Prostate gland (tissue), 2 donors: Measurements from ENCODE around the gene TCF12. TPM values are rescaled to one million over a fixed set of nuclear protein-coding genes. Genes with fewer than 3 reads are reported as not detected.

Experiments
- DNase-seq: peaks from one replicate; pipeline ENCODE4 v3.0.0-alpha.2; 2019; ENCODE audit warnings: low spot score
- H3K27ac ChIP-seq, 2 donors: fragments of 200-600 bp; sonication (generic); 2 replicates each; pipeline ENCODE4 v1.5.1; 2017 to 2019
- H3K27me3 ChIP-seq: fragments of 200-600 bp; sonication (generic); replicated peaks from 2 replicates; pipeline ENCODE4 v1.5.1; 2019; ENCODE audit not compliant: insufficient read depth
- H3K36me3 ChIP-seq, 2 donors: fragments of 200-600 bp; sonication (generic); 1 replicate in 1 of 2; 2 replicates in 1 of 2; pipeline versions ENCODE4 v1.5.1 to v1.8.1; 2017 to 2019
- H3K4me1 ChIP-seq: fragments of 200-600 bp; sonication (generic); replicated peaks from 2 replicates; pipeline ENCODE4 v1.5.1; 2019
- H3K4me3 ChIP-seq, 2 donors: fragments of 200-600 bp; sonication (generic); 2 replicates each; pipeline ENCODE4 v1.5.1; 2017 to 2019
- H3K9me3 ChIP-seq: fragments of 200-600 bp; sonication (generic); 2 replicates; pipeline ENCODE4 v1.5.1; 2017
- CTCF ChIP-seq, 4 experiments: fragments of 200-600 bp in 2 of 4; fragments of 450-650 bp in 2 of 4; sonication (generic) in 2 of 4; IDR thresholded peaks; 1 replicate in 3 of 4; 2 replicates in 1 of 4; pipeline ENCODE4 v1.5.1; 2016 to 2019; ENCODE audit warnings: antibody characterized with exemption in 4 of 4, mild to moderate bottlenecking in 2 of 4, moderate library complexity in 2 of 4
- POLR2A ChIP-seq: fragments of 450-650 bp; IDR thresholded peaks from one replicate; pipeline ENCODE4 v1.6.1; 2016; ENCODE audit warnings: antibody characterized with exemption, mild to moderate bottlenecking
- POLR2AphosphoS5 ChIP-seq: sonication (generic); formaldehyde crosslinking; IDR thresholded peaks from one replicate; pipeline ENCODE4 v1.6.1; 2017; ENCODE audit warnings: antibody characterized with exemption
- WGBS: methylation state at CpG from one replicate; pipeline ENCODE4 v1.1.5; 2018; 5-methylcytosine and 5-hydroxymethylcytosine counted together
- intact Hi-C: fragments of 100-400 bp; cut with DNase I; formaldehyde crosslinking; loops from one replicate; pipeline ENCODE4 v1.14.2; 2022
- total RNA-seq, 2 donors: library from RNA; depleted of rRNA; stranded (reverse); fragments of >200 nt; gene quantifications; one replicate each; pipeline ENCODE4 v1.1.0, GENCODE V29; 2016

Gene TCF12
- total RNA-seq, 2 donors from 2014 or later = 95.4 to 123 TPM

DNA sequence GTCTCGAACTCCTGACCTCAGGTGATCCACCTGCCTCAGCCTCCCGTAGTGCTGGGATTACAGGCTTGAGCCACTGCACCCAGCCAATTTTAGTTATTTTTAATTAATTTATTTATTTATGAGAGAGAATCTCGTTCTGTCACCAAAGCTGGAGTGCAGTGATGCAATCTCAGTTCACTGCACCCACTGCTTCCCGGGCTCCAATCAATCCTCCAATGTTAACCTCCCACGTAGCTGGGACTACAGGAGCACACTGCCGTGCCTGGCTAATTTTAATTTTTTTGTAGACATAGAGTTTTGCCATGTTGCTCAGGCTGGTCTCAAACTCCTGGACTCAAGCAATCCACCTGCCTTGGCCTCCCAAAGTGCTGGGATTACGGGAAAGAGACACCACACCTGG, 137.9 kb downstream of the TCF12 start:
- no peaks in the 10 kb centered on the region for H3K9me3 ChIP-seq
- 92% methylated on average over 7 of the region's 7 CpGs for WGBS

DNA sequence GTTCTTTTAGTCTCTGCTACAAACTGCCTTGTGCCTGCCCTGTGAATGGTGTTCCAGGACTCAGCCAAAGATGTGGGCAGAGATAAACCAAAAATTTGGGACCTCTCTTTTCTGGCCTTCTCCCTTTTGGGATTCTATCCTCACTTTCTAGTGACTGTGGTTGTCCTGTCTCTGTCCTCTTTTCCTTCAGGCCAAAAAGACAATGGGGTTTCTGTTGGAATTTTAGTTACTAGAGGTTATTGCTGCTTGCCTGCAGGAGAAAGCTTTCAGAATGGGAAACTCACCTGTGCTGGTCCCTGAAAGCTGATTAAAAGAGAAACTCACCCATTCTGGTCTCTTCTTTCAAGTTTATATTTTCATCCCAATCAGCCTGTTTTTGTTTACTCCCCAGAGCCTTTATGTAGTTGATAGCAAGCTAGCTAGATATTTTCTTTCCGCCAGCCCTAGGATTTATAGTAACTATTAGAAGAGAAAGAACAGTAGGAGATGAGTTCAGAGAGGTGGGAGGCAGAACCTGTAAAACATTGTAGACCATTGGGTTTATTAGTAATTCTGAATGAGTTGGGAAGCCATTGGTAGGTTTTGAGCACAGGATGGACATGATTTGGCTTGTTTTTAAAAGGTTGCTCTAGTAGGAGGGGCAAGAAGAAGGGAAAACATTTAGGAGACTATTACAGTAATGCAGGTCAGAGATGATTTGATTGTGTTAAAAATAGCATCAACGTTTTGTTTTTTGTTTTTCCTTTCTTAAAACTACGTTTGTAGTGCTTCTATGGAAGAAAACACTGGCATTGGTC, 138.9 kb downstream of the TCF12 start:
- intact Hi-C loops = no loop called here
- DNase-seq = no peak
- H3K4me1 ChIP-seq = peaks cover 2% of the 10 kb centered on the region
- H3K27ac ChIP-seq = no peak overlapping the region
- H3K36me3 ChIP-seq = no peaks in the 10 kb centered on the region
- H3K9me3 ChIP-seq = no peaks in the 10 kb centered on the region
- 59% methylated on average over 3 of the region's 3 CpGs for WGBS
- H3K27me3 ChIP-seq = no peaks in the 10 kb centered on the region
- TF ChIP-seq POLR2AphosphoS5 (no peak), CTCF (IDR thresholded peaks at IDR 0.05) (no peak), POLR2A (no peak)
- no peak overlapping the region for H3K4me3 ChIP-seq

More for the DNA sequence above, 137.9 kb downstream of the TCF12 start:
- DNase-seq = no peak
- Histone ChIP-seq H3K27ac (no peak overlapping the region), H3K27me3 (no peaks in the 10 kb centered on the region), H3K4me3 (no peak overlapping the region), H3K36me3 (no peaks in the 10 kb centered on the region), H3K4me1 (peaks cover 2% of the 10 kb centered on the region)
- TF ChIP-seq POLR2A (no peak), CTCF (IDR thresholded peaks at IDR 0.05) (no peak), POLR2AphosphoS5 (no peak)
- intact Hi-C loops = no loop called here

DNA sequence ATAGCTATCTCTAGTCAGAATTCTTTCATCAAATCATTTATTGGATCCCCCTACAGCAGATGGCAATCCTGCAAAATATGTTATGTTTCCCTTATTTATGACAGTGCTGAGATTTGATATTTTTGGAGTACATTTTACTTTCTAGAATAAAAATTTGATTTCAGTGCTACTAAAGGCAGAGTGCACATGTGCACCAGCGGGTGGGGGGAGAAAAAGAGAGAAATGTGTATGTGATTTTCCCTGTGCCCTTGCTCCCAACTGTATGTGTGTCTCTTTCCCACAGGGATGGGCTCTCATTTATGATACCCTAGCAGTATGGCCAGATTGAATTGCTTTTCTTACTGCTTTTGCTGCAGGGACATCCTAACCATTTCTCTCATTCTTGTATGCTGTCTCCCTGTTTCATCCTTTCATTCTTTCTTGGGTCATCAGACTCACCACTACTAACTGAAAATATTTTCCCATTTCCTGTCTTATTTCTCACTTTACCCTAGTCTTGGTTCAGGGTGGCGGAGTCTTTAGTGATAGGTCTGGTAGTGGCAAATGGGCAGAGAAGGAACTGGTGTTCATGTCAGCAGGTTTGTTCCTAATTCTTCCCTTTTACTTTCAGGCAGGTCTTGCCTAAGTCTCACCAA, 140.7 kb downstream of the TCF12 start:
- no peak for TF ChIP-seq CTCF (IDR thresholded peaks at IDR 0.05)
- no peak for TF ChIP-seq POLR2A
- TF ChIP-seq POLR2AphosphoS5 = no peak
- Histone ChIP-seq H3K27ac (no peak overlapping the region), H3K9me3 (no peaks in the 10 kb centered on the region), H3K4me3 (no peak overlapping the region), H3K27me3 (no peaks in the 10 kb centered on the region), H3K4me1 (peaks cover 2% of the 10 kb centered on the region), H3K36me3 (no peaks in the 10 kb centered on the region)
- intact Hi-C loops = no loop called here
- DNase-seq = no peak
- WGBS = 93% methylated on average over 2 of the region's 2 CpGs

GRCh38 chr15:57060799-57061198, 142.4 kb downstream of the TCF12 start:
- intact Hi-C loops = no loop called here
- 44% methylated on average over 2 of the region's 2 CpGs for WGBS
- Histone ChIP-seq H3K4me3 (no peak overlapping the region), H3K36me3 (no peaks in the 10 kb centered on the region), H3K27me3 (no peaks in the 10 kb centered on the region), H3K9me3 (no peaks in the 10 kb centered on the region), H3K27ac (no peak overlapping the region), H3K4me1 (no peaks in the 10 kb centered on the region)
- TF ChIP-seq POLR2AphosphoS5 = no peak
- TF ChIP-seq CTCF (IDR thresholded peaks at IDR 0.05) = no peak
- TF ChIP-seq POLR2A = no peak
- no peak for DNase-seq

GRCh38 chr15:57061281-57061680, 142.8 kb downstream of the TCF12 start:
- DNase-seq = no peak
- no peak for TF ChIP-seq POLR2A
- no peaks in the 10 kb centered on the region for H3K4me1 ChIP-seq
- H3K36me3 ChIP-seq = no peaks in the 10 kb centered on the region
- H3K9me3 ChIP-seq = no peaks in the 10 kb centered on the region
- H3K4me3 ChIP-seq = no peak overlapping the region
- 98% methylated on average over 2 of the region's 2 CpGs for WGBS
- intact Hi-C loops = no loop called here
- no peaks in the 10 kb centered on the region for H3K27me3 ChIP-seq
- H3K27ac ChIP-seq = no peak overlapping the region
